Hematopoietic multipotent progenitor cell treated with erythropoietin and hydrocortisone succinate and interleukin-3 and kit ligand, for 4 days (in vitro differentiated cells): ENCODE data around the gene IFIH1.
A peak's percentile ranks its signal among the peaks of the same experiment; 100 is the strongest.

ENCODE experiments used
- DNase-seq: peaks from one replicate; pipeline ENCODE4 v3.0.0-alpha.2; 2015

Gene IFIH1

DNA sequence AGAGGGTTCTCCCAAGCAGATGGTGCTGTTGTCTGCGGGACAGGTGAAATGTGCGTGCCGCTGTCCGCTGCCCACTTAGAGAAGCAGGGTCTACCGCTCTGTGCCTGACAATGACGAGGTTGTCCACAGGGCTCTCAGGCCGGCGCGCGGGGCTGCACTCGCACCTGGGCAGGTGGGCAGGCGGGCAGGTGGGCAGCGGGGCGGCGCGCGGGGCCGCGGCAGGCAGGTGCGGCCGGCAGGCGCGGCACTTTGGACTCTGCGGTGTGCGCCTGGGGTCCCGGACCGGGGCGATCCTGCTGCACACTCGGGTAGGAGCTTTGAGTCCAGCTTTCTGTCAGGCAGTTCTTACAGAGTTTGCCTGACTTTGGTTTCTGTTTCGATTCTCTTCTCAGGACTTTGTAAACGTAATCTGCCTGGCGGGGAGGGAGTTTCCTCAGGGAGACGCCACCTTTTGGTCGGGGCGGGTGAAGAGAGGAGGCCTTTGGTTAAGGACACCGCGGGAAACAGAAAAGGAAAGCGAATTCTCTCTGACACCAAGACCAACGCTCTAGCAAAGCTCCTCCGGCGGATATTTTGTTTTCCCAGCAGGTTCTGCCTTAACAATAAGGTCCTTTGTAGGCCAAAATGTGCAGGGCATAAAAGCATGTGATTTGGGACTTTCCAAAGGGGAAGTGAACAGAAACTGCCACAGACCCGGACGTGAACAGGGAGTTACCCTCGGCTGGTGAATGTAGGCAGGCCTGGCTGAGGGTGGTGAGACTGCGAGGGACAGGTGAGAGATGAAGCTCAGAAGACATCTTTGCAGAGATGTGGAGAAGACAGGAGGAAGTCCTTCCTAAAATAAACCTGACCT, at the start of gene IFIH1:
TSS of gene IFIH1 (minus strand) at position 357 of the 853 bp plus-strand sequence. CDS start 377 bp downstream, outside the sequence.
- DNase-seq, result peak; percentile 95

DNA sequence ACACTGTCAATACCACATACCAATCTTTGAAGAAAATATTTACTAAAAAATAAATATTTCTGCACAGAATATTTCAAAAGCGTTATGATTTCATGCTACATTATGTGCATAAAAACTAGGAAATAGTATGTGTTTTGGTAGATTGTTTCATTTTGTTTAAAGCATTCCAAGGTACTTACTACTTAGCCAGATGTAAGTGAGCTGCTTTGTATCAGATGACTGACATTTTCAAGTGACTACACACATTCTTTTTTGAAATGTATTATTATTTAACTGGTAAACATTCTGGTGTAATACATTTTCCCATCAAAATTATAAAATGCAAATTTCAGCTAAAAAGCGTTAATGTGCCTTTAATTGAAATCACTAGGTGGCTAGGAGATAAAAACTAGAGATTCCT, 46.9 kb upstream of the IFIH1 start:
- no peak for DNase-seq

DNA sequence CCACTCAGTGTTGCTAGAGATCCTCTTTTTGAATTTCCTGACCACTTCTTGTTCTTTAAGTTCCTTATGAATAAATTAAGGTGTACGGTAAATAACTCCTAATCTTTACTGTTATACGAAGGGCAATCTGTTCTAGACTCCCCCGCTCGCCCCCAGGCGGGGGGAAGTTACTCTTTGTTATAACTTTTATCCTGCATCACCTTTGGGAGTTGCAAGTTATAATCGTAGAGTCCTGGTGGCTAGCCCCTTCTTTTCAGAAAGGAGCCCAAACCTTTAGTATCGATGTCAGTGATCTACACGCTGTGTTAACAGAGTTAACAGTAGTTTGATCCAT, 26.1 kb upstream of the IFIH1 start:
- DNase-seq, result peak; percentile 82

DNA sequence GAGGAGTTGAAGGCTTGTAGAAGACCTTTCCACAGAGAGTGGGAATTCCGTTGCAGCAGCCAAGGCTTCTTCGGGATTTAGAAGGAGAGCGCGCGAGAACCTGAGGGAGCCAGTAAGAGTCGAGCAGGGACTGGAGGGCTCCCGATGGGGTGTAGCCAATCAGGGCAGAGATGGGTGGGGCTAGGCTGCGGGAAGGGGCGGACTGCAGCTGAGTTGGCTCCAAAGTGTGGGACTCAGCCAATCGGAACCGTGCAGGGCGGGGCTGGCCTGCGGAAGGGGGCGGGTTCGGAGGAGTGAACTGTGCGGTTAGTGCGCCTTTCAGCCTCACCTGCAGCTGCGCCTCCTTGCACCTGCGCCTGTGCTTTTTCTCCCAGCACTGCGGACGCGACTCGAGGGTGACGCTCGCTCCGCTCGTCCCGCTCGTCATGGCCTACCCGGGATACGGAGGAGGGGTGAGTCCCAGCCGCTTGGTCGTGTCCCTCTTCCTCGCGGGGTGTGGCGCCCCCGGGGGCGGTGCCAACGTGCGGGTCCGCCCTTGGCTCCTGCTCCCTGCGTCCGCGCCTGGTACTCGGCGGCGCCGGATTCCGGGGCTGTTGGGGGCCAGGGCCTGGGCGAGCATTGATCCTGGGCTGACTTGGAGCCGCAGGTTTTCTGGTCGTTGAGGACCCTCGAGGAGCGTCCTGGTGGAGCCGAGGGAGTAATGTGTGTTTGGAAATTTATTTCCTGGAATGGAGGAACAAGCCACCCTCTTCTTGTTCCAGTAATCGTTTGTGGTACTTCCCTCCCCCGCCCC, 25.5 kb upstream of the IFIH1 start, which contains the start of gene GCA:
TSS of gene GCA (plus strand) at position 309 of the 793 bp plus-strand sequence. CDS start at position 426, 117 bp downstream.
- DNase-seq, result peak; percentile 98

DNA sequence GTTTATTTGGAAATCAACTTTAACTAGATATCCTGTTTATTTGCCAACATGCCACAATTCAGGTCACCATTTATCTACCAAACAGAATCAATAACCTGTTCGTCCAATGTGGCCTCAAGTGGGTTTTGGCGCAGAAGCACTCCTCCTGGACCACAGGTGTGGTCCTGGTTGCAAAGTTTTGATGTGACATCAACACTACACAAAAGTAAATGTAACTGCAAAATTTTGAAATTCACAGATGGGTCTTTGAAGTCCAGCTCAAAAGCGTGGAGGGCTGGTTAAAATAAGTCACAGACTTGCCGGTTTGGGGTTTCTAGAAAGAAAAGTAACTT, 25.0 kb upstream of the IFIH1 start:
- DNase-seq, result no peak

GRCh38 chr2:162342841-162343240, 24.4 kb upstream of the IFIH1 start:
- DNase-seq, result no peak

- no peak for DNase-seq
These were observed 23.8 kb upstream of the IFIH1 start for GRCh38 chr2:162342321-162342720.

DNA sequence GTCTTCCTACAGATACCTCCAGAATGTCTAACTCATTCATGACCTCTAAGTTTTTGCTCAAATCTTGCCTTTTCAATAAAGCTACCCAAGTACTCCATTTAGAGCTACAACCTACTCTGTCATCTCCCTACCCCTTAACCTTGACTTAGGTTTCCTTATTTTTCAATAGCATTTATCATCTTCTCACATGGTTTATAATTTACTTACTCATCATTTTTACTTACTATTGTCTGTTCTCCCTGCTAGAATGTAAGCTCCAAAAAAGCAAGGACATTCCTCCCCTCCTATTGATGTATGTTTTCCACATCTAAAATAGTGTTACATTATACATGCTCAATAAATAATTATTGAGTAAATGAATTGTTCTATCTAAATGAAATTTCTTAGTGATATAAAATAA, 22.3 kb upstream of the IFIH1 start:
- no peak for DNase-seq

DNA sequence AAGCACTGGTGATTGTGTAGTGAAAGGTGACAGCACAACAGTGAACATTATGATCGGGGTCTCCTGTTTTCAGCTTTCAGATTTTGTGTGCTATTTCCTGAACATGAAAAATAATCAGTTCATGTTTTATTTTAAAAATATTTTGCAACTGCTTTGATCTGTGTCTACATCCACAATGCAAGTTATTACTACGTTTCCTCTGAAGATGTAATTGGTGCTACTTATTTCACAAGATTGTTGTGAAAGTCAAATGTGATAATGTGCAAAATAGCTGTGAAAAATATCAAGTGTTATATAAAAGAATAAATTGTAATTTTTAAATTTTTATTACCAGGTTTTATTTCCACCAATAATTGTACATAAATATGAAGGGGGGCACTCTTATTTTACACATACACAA, 19.4 kb upstream of the IFIH1 start:
- DNase-seq, result no peak

DNA sequence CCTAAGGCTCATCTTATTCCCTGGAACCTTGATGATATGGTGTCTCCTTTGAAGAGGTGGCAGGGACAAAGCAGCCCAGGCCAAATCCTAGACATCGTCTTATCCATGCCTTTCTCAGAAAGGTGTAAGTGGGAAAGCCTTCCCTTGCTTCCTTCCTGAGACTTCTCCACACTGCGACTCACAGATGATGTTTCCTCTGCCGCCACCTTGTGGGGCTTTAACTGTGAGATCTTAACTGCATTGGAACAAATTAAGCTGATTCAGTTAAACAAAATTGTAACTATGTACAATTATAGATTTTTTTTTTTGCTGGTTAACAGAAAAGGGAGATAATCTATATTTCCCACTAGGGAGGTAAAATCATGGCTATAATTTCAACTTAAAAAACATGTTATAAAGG, 15.5 kb upstream of the IFIH1 start:
- DNase-seq, result peak; percentile 63

- no peak for DNase-seq
These were observed 12.4 kb upstream of the IFIH1 start for GRCh38 chr2:162330881-162331280.

- DNase-seq, result no peak
These were observed 10.1 kb upstream of the IFIH1 start for GRCh38 chr2:162328424-162329157.

- DNase-seq, result no peak
These were observed 9.3 kb upstream of the IFIH1 start for GRCh38 chr2:162327806-162328205.

- DNase-seq, result peak; percentile 58
These were observed 8.8 kb upstream of the IFIH1 start for GRCh38 chr2:162327134-162327769.

DNA sequence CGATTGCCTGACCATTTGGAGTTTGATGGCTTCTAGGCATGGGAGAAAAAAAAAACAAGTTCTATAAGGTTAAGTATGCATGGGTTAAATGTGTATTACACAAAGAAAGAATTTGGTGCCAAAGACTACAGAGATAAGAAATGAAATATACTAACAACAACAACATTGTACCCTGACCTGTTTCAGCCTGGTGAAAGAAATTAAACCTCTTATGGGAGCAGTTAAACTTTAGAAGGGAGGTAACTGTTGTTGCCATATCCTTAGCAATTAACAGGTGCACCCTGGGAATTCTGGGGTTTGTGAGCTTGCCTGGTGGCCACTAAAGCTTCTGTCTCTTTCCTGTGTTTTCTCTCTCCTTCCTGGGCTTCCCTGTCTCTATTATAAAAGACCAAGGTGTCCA, 6.5 kb upstream of the IFIH1 start:
- no peak for DNase-seq

- DNase-seq, result no peak
These were observed 2.5 kb upstream of the IFIH1 start for GRCh38 chr2:162320864-162321517.

DNA sequence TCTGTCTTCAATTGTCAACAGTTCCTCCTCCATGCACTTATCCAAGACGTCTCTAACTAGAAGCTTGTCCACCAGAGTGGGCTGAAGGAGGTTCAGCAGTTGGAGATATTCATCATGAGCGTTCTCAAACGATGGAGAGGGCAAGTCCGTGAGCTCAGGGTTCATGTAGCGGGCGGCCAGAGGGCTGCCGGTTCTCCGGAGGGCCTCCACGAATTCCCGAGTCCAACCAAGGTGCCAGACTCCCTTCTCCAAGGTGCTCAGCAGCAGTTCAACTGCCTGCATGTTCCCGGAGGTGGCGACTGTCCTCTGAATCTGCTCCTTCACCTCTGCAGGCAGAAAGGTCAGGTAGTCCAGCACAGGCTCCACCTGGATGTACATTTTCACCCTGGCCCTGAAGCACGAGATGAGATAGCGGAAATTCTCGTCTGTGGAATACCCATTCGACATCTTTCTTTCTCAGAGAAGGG, 590 bp downstream of the IFIH1 start:
- peak; percentile 67 for DNase-seq

DNA sequence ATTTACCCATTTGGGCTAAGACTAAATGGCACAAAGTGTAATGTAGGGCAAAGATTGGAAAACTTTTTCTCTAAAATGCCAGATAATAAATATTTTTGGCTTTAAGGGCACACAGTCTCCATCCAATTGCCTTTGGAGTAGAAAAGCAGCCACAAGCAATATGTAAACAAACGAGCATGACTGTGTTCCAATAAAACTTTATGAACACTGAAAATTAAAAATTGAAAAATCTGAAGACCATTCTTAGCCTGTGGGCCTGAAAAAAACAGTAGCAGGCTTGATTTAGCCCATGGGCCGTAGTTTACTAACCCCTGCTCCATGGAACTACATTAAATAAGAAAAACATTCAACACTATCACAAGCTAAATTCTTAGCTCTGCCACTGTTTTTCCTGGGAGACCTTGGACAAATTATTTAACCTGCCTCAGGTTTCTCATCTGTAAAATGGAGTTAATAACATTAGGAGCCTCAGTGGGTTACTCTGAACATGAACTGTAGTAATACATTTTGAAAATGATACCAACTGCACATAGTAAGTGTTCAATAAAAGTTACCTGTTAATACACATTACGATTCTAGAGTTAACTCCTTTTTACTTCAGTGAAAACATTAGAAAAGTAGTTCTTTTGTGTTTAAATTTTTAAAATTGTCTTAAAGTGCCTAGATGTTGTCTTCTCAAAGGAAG, 1.3 kb downstream of the IFIH1 start:
- peak; percentile 28 for DNase-seq

DNA sequence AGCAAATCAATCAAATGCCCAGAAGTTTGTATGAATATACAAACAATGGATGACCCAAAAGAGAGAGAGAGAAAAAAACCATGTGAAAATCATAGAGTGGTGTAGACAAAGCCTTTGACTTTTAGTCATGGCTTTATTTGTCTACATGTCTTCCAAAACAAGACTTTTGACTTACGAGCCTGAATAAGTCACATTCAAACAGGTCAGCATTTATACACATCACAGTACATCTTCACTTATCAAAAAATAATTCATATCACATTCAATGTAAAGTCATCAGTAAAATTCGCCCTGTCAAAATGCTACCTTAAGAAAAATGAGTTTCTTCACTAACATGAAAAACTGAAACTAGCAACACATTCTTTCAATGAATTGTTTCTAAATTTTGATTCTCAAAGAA, 1.9 kb downstream of the IFIH1 start:
- no peak for DNase-seq

- DNase-seq, result peak; percentile 14
These were observed 2.5 kb downstream of the IFIH1 start for GRCh38 chr2:162315938-162316337.

- no peak for DNase-seq
These were observed 5.6 kb downstream of the IFIH1 start for GRCh38 chr2:162312853-162313252.
